Adrenal gland (tissue), 12 donors: Measurements from ENCODE around the gene TGOLN2. TPM values are rescaled to one million over a fixed set of nuclear protein-coding genes. Genes with fewer than 3 reads are reported as not detected.
"Not testable (repeated sequence)": the region's sequence is repeated elsewhere in the genome, so short reads cannot be mapped to it uniquely, and the experiment has no call there.

ENCODE experiments used
- DNase-seq, 7 donors: peaks; one replicate each; pipeline ENCODE4 v3.0.0-alpha.2; 2019 to 2020
- H3K27ac ChIP-seq, 5 donors: fragments of 200-600 bp; sonication (generic) in 4 of 5; 1 replicate in 3 of 5; 2 replicates in 2 of 5; pipeline versions ENCODE4 v1.5.1 to v1.8.0; 2016 to 2020; ENCODE audit warnings: mild to moderate bottlenecking in 1 of 5
- H3K27me3 ChIP-seq: fragments of 200-600 bp; 2 replicates; pipeline ENCODE4 v1.8.0; 2021
- H3K36me3 ChIP-seq, 2 donors: fragments of 200-600 bp; replicated peaks in 1 of 2; 1 replicate in 1 of 2; 2 replicates in 1 of 2; pipeline versions ENCODE4 v1.5.1 to v1.8.0; 2018 to 2022
- H3K4me1 ChIP-seq, 2 donors: fragments of 200-600 bp; replicated peaks in 1 of 2; 1 replicate in 1 of 2; 2 replicates in 1 of 2; pipeline versions ENCODE4 v1.5.1 to v1.8.0; 2018 to 2021
- H3K4me3 ChIP-seq, 4 donors: fragments of 200-600 bp; sonication (generic) in 3 of 4; one replicate each; pipeline ENCODE4 v1.5.1; 2016 to 2018
- H3K9me3 ChIP-seq, 3 donors: fragments of 200-600 bp; sonication (generic) in 1 of 3; replicated peaks in 1 of 3; 1 replicate in 2 of 3; 2 replicates in 1 of 3; pipeline versions ENCODE4 v1.5.1 to v1.8.0; 2016 to 2021
- CTCF ChIP-seq, 6 experiments: fragments of 450-650 bp in 4 of 6; fragments of 200-600 bp in 2 of 6; sonication (generic) in 1 of 6; IDR thresholded peaks; 1 replicate in 5 of 6; 2 replicates in 1 of 6; pipeline versions ENCODE4 v1.5.1 to v1.8.0; 2016 to 2021; ENCODE audit warnings: antibody characterized with exemption in 6 of 6, mild to moderate bottlenecking in 2 of 6, moderate library complexity in 1 of 6
- POLR2A ChIP-seq, 2 donors: fragments of 450-650 bp; IDR thresholded peaks; one replicate each; pipeline ENCODE4 v1.6.1; 2017; ENCODE audit warnings: antibody characterized with exemption in 2 of 2, mild to moderate bottlenecking in 2 of 2, moderate library complexity in 1 of 2
- WGBS, 4 donors: extraction: QIAGEN DNeasy Blood & Tissue Kit in 2 of 4; methylation state at CpG; one replicate each; pipeline versions ENCODE4 v1.1.5 to v1.1.7; 2013 to 2017; 5-methylcytosine and 5-hydroxymethylcytosine counted together
- intact Hi-C, 2 donors: fragments of 100-400 bp; cut with DNase I; formaldehyde crosslinking; loops; one replicate each; pipeline versions ENCODE4 v1.14.1 to v1.15.0; 2022 to 2023
- polyA plus RNA-seq, 3 donors: library from polyadenylated mRNA; stranded (reverse); fragments of 200-250 nt in 2 of 3; fragments of 350-450 nt in 1 of 3; fragmentation: Illumina TruSeq in 1 of 3; extraction: RNeasy Lipid Tissue Mini Kit (QIAGEN cat#74804) in 1 of 3; gene quantifications; one replicate each; pipeline ENCODE4 v1.2.3, GENCODE V29; 2013 to 2014
- total RNA-seq, 9 donors: library from RNA; depleted of rRNA in 4 of 9; stranded (reverse); fragments of >200 nt in 4 of 9; fragments of 120-200 nt in 1 of 9; fragmentation: NEBNext Ultra II Directional in 1 of 9; extraction: Animal tissue kit (Norgen Biotek cat#: 25700) in 1 of 9; gene quantifications; one replicate each; pipeline versions ENCODE4 v1.1.0 to v1.2.4, GENCODE V29; 2013 to 2023
- donor health status: healthy with polysubstance abuse.
- donor health status: Bipolar disorder and iron deficiency.
- donor health status: DM: yes; HTN: yes; CAD: no.
- donor health status: DM: no; HTN: no; CAD: no.
- donor health status: DM: no; HTN: no; CAD: no.
- donor health status: DM: yes; HTN: yes; CAD: no.

Gene TGOLN2
- total and polyA plus RNA-seq, 12 donors: 14.8 to 186 (median 140) TPM

- H3K36me3 ChIP-seq: peaks cover 0 to 60% of the 10 kb centered on the region in 2 donors
These were observed 4.3 kb downstream of the TGOLN2 start for GRCh38 chr2:85323351-85323987.

GRCh38 chr2:85319796-85320195, 8.0 kb downstream of the TGOLN2 start:
- no peaks in the 10 kb centered on the region for H3K27me3 ChIP-seq
- H3K27ac ChIP-seq: peak overlapping the region in 1 of 5 donors; percentile 14
- H3K4me3 ChIP-seq: no peak overlapping the region
- TF ChIP-seq POLR2A (IDR thresholded peaks at IDR 0.05): no peak
- no peak for TF ChIP-seq CTCF (IDR thresholded peaks at IDR 0.05)
- WGBS, 4 donors: 81 to 90% (median 85%) methylated on average over 4 of the region's 4 CpGs
- H3K4me1 ChIP-seq: peaks cover 26 to 63% of the 10 kb centered on the region in 2 donors
- intact Hi-C loops: no loop called here
- H3K9me3 ChIP-seq: no peaks in the 10 kb centered on the region
- peak in 1 of 7 donors; percentile 48 for DNase-seq
- H3K36me3 ChIP-seq: peaks cover 0 to 88% of the 10 kb centered on the region in 2 donors

More at GRCh38 chr2:85323351-85323987, 4.3 kb downstream of the TGOLN2 start:
- DNase-seq: peak in 2 of 7 donors; percentile 51 to 58
- H3K4me3 ChIP-seq: no peak overlapping the region
- intact Hi-C loops: no loop called here
- peak overlapping the region in 3 of 5 donors; percentile 23 to 99 (median 61) for H3K27ac ChIP-seq
- TF ChIP-seq CTCF (IDR thresholded peaks at IDR 0.05): no peak
- no peak for TF ChIP-seq POLR2A (IDR thresholded peaks at IDR 0.05)
- H3K9me3 ChIP-seq: no peaks in the 10 kb centered on the region
- no peaks in the 10 kb centered on the region for H3K27me3 ChIP-seq
- H3K4me1 ChIP-seq: peaks cover 51 to 83% of the 10 kb centered on the region in 2 donors
- 72 to 78% (median 75%) methylated on average over 9 of the region's 9 CpGs for WGBS, 4 donors

GRCh38 chr2:85318222-85319074, 9.3 kb downstream of the TGOLN2 start:
- 64 to 83% (median 67%) methylated on average over 11 of the region's 11 CpGs for WGBS, 4 donors
- H3K4me3 ChIP-seq: no peak overlapping the region
- peak overlapping the region in 2 of 5 donors; percentile 4 to 37 for H3K27ac ChIP-seq
- intact Hi-C loops: no loop called here
- H3K4me1 ChIP-seq: peaks cover 19 to 59% of the 10 kb centered on the region in 2 donors
- DNase-seq: peak in 1 of 7 donors; percentile 57
- H3K27me3 ChIP-seq: no peaks in the 10 kb centered on the region
- peaks cover 0 to 81% of the 10 kb centered on the region in 2 donors for H3K36me3 ChIP-seq
- no peak for TF ChIP-seq CTCF (IDR thresholded peaks at IDR 0.05)
- no peak for TF ChIP-seq POLR2A (IDR thresholded peaks at IDR 0.05)
- no peaks in the 10 kb centered on the region for H3K9me3 ChIP-seq

- peak in 1 of 7 donors; percentile 30 for DNase-seq
- intact Hi-C loops: loop anchor here in 1 of 2 donors (2.0 kb wide), 1 partner anchor 27 kb away; no protein-coding TSS in a partner anchor
- peak overlapping the region in 1 of 5 donors; percentile 13 for H3K27ac ChIP-seq
- 61% methylated on average over 5 of the region's 5 CpGs; no CpG with 5 or more reads in 3 of the 4 donors for WGBS, 4 donors
- H3K36me3 ChIP-seq: peaks cover 0 to 61% of the 10 kb centered on the region in 2 donors
- H3K4me1 ChIP-seq: peaks cover 0 to 50% of the 10 kb centered on the region in 2 donors
- H3K27me3 ChIP-seq, H3K9me3 ChIP-seq, H3K4me3 ChIP-seq: not testable (repeated sequence)
These were observed 11.9 kb downstream of the TGOLN2 start for GRCh38 chr2:85315921-85316320.
